ENCODE results near the gene ERVV-1.
"Not testable (repeated sequence)": the region's sequence is repeated elsewhere in the genome, so short reads cannot be mapped to it uniquely, and the experiment has no call there.

GRCh38 chr19:52983167-52983566 is 30.6 kb upstream of the ERVV-1 start:
- not testable (repeated sequence) for TF ChIP-seq CTCF, EP300 (IDR thresholded peaks at IDR 0.05)

Measured in stomach (tissue), 4 donors.